ENCODE measurements around the gene RSU1.
A peak's percentile ranks its signal among the peaks of the same experiment; 100 is the strongest.

RSU1 gene

DNA sequence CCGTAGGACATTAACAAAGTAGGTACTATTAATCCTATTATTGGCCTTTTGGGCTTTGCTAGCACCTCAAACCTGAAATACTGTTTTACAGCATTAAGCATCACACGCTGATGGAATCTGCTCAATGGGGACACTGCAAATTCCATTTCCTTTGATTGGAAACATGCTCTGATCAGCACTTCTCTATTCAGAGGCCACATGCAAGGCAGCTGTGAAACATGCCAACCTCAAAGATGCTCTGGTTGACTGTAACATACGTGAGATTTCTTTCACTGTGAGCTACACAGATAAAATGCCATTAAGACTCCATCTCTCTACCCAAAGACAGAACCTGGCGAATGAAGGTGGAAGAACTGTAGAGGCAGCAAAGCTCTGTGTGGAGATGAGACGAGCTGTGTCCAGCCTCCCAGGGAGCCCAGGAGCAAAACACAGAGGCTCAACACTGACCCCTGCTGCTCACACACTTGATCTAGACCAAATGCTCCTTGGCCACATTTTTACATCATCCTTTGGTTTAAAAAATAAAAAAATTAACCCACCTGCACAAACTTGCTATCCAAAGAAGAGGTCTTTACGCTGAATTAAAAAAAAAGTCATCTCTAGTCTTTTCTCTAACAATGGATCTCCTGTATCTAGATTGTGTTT, 8.0 kb downstream of the RSU1 start:
- peaks cover 27% of the 10 kb centered on the region for H3K79me1 ChIP-seq (replicated peaks; ENCODE audit: low read length, poor library complexity, severe bottlenecking)
- H2BK15ac ChIP-seq (ENCODE audit: low read depth, poor library complexity, severe bottlenecking): no peak overlapping the region
- no peak overlapping the region for H3K27ac ChIP-seq (ENCODE audit: low read length, poor library complexity, severe bottlenecking)
- peak; percentile 37 for DNase-seq
- H2AFZ ChIP-seq (ENCODE audit: low read depth, low read length): no peak overlapping the region
- no peaks in the 10 kb centered on the region for H3K27me3 ChIP-seq (ENCODE audit: control insufficient read depth in 1 of 2, insufficient read depth in 1 of 2, low read length in 2 of 2)
- no peak overlapping the region for H3K4me3 ChIP-seq (ENCODE audit: insufficient read depth in 1 of 2, low read depth in 1 of 2, low read length in 2 of 2)
- no peak overlapping the region for H3K4ac ChIP-seq (ENCODE audit: low read depth in 1 of 2, low read length in 2 of 2)
- peaks cover 3 to 52% of the 10 kb centered on the region in 2 experiments for H3K36me3 ChIP-seq (ENCODE audit: control insufficient read depth in 1 of 2, insufficient read depth in 2 of 2, low read depth in 1 of 2, low read length in 2 of 2)
- no peak overlapping the region for H4K8ac ChIP-seq (ENCODE audit: low read length)
- 91% methylated on average over 5 of the region's 6 CpGs for WGBS
- no peak overlapping the region for H2BK5ac ChIP-seq (ENCODE audit: low read depth, low read length, poor library complexity, severe bottlenecking)
- H3K9me3 ChIP-seq (ENCODE audit: control insufficient read depth, low read length): no peaks in the 10 kb centered on the region
- no peak overlapping the region for H3K23ac ChIP-seq (ENCODE audit: low read length in 2 of 2)
- no peak overlapping the region for H3K4me2 ChIP-seq (ENCODE audit: low read length, poor library complexity, severe bottlenecking)
- no peak overlapping the region for H3K14ac ChIP-seq (ENCODE audit: low read length in 2 of 2)
- no peak overlapping the region for H3K18ac ChIP-seq (ENCODE audit: low read depth in 1 of 2, low read length in 2 of 2)
- no peak overlapping the region for H3K9ac ChIP-seq (ENCODE audit: low read length)
- no peaks in the 10 kb centered on the region for H3K4me1 ChIP-seq (ENCODE audit: control insufficient read depth, insufficient read depth, low read depth, low read length)
- H2AK5ac ChIP-seq (ENCODE audit: low read length, severe bottlenecking): no peak overlapping the region
- no peak overlapping the region for H2BK120ac ChIP-seq (ENCODE audit: low read depth, low read length)
- H2BK12ac ChIP-seq (ENCODE audit: low read length in 2 of 2): no peak overlapping the region
- no peak overlapping the region for H4K91ac ChIP-seq (ENCODE audit: low read length)

GRCh38 chr10:16804123-16804522, 13.1 kb downstream of the RSU1 start:
- peaks cover 20% of the 10 kb centered on the region for H3K79me1 ChIP-seq (replicated peaks; ENCODE audit: low read length, poor library complexity, severe bottlenecking)
- no peak overlapping the region for H3K4me2 ChIP-seq (ENCODE audit: low read length, poor library complexity, severe bottlenecking)
- H3K14ac ChIP-seq (ENCODE audit: low read length in 2 of 2): no peak overlapping the region
- H2BK12ac ChIP-seq (ENCODE audit: low read length in 2 of 2): no peak overlapping the region
- H2AFZ ChIP-seq (ENCODE audit: low read depth, low read length): no peak overlapping the region
- H2BK120ac ChIP-seq (ENCODE audit: low read depth, low read length): no peak overlapping the region
- H3K9ac ChIP-seq (ENCODE audit: low read length): no peak overlapping the region
- H3K4me1 ChIP-seq (ENCODE audit: control insufficient read depth, insufficient read depth, low read depth, low read length): no peaks in the 10 kb centered on the region
- H3K23ac ChIP-seq (ENCODE audit: low read length in 2 of 2): no peak overlapping the region
- no peak overlapping the region for H4K8ac ChIP-seq (ENCODE audit: low read length)
- H3K4me3 ChIP-seq (ENCODE audit: insufficient read depth in 1 of 2, low read depth in 1 of 2, low read length in 2 of 2): no peak overlapping the region
- H3K9me3 ChIP-seq (ENCODE audit: control insufficient read depth, low read length): no peaks in the 10 kb centered on the region
- H2AK5ac ChIP-seq (ENCODE audit: low read length, severe bottlenecking): no peak overlapping the region
- 98% methylated on average over 4 of the region's 4 CpGs for WGBS
- no peaks in the 10 kb centered on the region for H3K27me3 ChIP-seq (ENCODE audit: control insufficient read depth in 1 of 2, insufficient read depth in 1 of 2, low read length in 2 of 2)
- no peak overlapping the region for H3K4ac ChIP-seq (ENCODE audit: low read depth in 1 of 2, low read length in 2 of 2)
- H3K27ac ChIP-seq (ENCODE audit: low read length, poor library complexity, severe bottlenecking): no peak overlapping the region
- no peak overlapping the region for H3K18ac ChIP-seq (ENCODE audit: low read depth in 1 of 2, low read length in 2 of 2)
- DNase-seq: no peak
- peaks cover 3 to 29% of the 10 kb centered on the region in 2 experiments for H3K36me3 ChIP-seq (ENCODE audit: control insufficient read depth in 1 of 2, insufficient read depth in 2 of 2, low read depth in 1 of 2, low read length in 2 of 2)
- no peak overlapping the region for H2BK5ac ChIP-seq (ENCODE audit: low read depth, low read length, poor library complexity, severe bottlenecking)
- no peak overlapping the region for H2BK15ac ChIP-seq (ENCODE audit: low read depth, poor library complexity, severe bottlenecking)
- H4K91ac ChIP-seq (ENCODE audit: low read length): no peak overlapping the region

DNA sequence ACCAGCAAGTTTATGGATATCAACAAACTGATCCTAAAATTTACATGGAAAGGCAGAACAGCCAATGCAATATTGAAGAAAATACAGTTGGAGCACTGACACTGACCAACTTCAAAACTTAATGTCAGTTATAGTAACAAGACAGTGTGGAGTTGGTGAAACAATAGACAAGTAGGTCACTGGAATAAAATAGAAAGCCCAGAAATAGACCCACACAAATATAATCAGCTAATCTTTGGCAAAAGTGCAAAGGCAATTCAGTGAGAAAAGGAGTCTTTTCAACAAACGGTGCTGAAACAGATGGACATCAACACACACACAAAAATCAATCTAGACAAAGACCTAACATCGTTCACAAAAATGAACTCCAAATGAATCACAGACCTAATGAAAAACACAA, 13.8 kb downstream of the RSU1 start:
- no peaks in the 10 kb centered on the region for H3K9me3 ChIP-seq (ENCODE audit: control insufficient read depth, low read length)
- H2BK12ac ChIP-seq (ENCODE audit: low read length in 2 of 2): no peak overlapping the region
- no peak overlapping the region for H3K4me3 ChIP-seq (ENCODE audit: insufficient read depth in 1 of 2, low read depth in 1 of 2, low read length in 2 of 2)
- no peak overlapping the region for H3K23ac ChIP-seq (ENCODE audit: low read length in 2 of 2)
- DNase-seq: no peak
- H3K9ac ChIP-seq (ENCODE audit: low read length): no peak overlapping the region
- H4K91ac ChIP-seq (ENCODE audit: low read length): no peak overlapping the region
- H3K36me3 ChIP-seq (ENCODE audit: control insufficient read depth in 1 of 2, insufficient read depth in 2 of 2, low read depth in 1 of 2, low read length in 2 of 2): peaks cover 3 to 23% of the 10 kb centered on the region in 2 experiments
- H2BK15ac ChIP-seq (ENCODE audit: low read depth, poor library complexity, severe bottlenecking): no peak overlapping the region
- H3K27me3 ChIP-seq (ENCODE audit: control insufficient read depth in 1 of 2, insufficient read depth in 1 of 2, low read length in 2 of 2): no peaks in the 10 kb centered on the region
- H3K4me1 ChIP-seq (ENCODE audit: control insufficient read depth, insufficient read depth, low read depth, low read length): no peaks in the 10 kb centered on the region
- H3K4ac ChIP-seq (ENCODE audit: low read depth in 1 of 2, low read length in 2 of 2): no peak overlapping the region
- H2AK5ac ChIP-seq (ENCODE audit: low read length, severe bottlenecking): no peak overlapping the region
- no peak overlapping the region for H2AFZ ChIP-seq (ENCODE audit: low read depth, low read length)
- no peak overlapping the region for H3K27ac ChIP-seq (ENCODE audit: low read length, poor library complexity, severe bottlenecking)
- H4K8ac ChIP-seq (ENCODE audit: low read length): no peak overlapping the region
- H2BK120ac ChIP-seq (ENCODE audit: low read depth, low read length): no peak overlapping the region
- H3K4me2 ChIP-seq (ENCODE audit: low read length, poor library complexity, severe bottlenecking): no peak overlapping the region
- H3K18ac ChIP-seq (ENCODE audit: low read depth in 1 of 2, low read length in 2 of 2): no peak overlapping the region
- H2BK5ac ChIP-seq (ENCODE audit: low read depth, low read length, poor library complexity, severe bottlenecking): no peak overlapping the region
- WGBS: 92% methylated on average over 1 of the region's 2 CpGs
- peaks cover 16% of the 10 kb centered on the region for H3K79me1 ChIP-seq (replicated peaks; ENCODE audit: low read length, poor library complexity, severe bottlenecking)
- H3K14ac ChIP-seq (ENCODE audit: low read length in 2 of 2): no peak overlapping the region

DNA sequence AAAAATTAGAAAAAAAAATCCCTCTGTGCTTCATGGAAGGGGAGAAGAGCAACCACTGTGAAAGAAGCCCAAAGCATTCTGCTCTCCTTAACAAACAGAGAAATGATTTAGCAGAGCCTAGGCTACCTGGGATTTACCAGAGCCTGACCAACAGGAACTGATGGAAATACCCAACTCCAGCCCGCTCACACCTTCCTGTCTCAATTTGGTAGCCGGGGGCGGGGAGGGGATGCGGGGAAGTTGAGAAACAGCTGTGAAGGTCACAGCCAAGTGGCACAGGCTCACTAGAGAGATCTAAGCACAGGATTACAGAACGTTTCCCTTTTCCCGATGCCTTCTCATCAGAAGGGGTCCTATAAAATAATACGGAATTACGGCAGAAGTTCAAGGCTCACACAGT, 17.6 kb downstream of the RSU1 start:
- Histone ChIP-seq H3K79me1 (replicated peaks; ENCODE audit: low read length, poor library complexity, severe bottlenecking) (peaks cover 26% of the 10 kb centered on the region), H3K4me3 (ENCODE audit: insufficient read depth in 1 of 2, low read depth in 1 of 2, low read length in 2 of 2) (no peak overlapping the region), H3K4ac (ENCODE audit: low read depth in 1 of 2, low read length in 2 of 2) (no peak overlapping the region), H2BK12ac (ENCODE audit: low read length in 2 of 2) (no peak overlapping the region), H2AFZ (ENCODE audit: low read depth, low read length) (no peak overlapping the region), H3K23ac (ENCODE audit: low read length in 2 of 2) (no peak overlapping the region), H3K9ac (ENCODE audit: low read length) (no peak overlapping the region), H2AK5ac (ENCODE audit: low read length, severe bottlenecking) (no peak overlapping the region), H3K14ac (ENCODE audit: low read length in 2 of 2) (no peak overlapping the region), H3K4me1 (ENCODE audit: control insufficient read depth, insufficient read depth, low read depth, low read length) (no peaks in the 10 kb centered on the region), H4K8ac (ENCODE audit: low read length) (no peak overlapping the region), H3K27ac (ENCODE audit: low read length, poor library complexity, severe bottlenecking) (no peak overlapping the region), H4K91ac (ENCODE audit: low read length) (no peak overlapping the region), H3K18ac (ENCODE audit: low read depth in 1 of 2, low read length in 2 of 2) (no peak overlapping the region), H2BK15ac (ENCODE audit: low read depth, poor library complexity, severe bottlenecking) (no peak overlapping the region), H3K9me3 (ENCODE audit: control insufficient read depth, low read length) (no peaks in the 10 kb centered on the region), H2BK5ac (ENCODE audit: low read depth, low read length, poor library complexity, severe bottlenecking) (no peak overlapping the region), H3K27me3 (ENCODE audit: control insufficient read depth in 1 of 2, insufficient read depth in 1 of 2, low read length in 2 of 2) (no peaks in the 10 kb centered on the region), H3K4me2 (ENCODE audit: low read length, poor library complexity, severe bottlenecking) (no peak overlapping the region), H3K36me3 (ENCODE audit: control insufficient read depth in 1 of 2, insufficient read depth in 2 of 2, low read depth in 1 of 2, low read length in 2 of 2) (peaks cover 0 to 7% of the 10 kb centered on the region in 2 experiments), H2BK120ac (ENCODE audit: low read depth, low read length) (no peak overlapping the region)
- DNase-seq: no peak
- WGBS: 75% methylated on average over 8 of the region's 8 CpGs
